Measurements from ENCODE around the gene FAM209A.
"Not testable (repeated sequence)": the region's sequence is repeated elsewhere in the genome, so short reads cannot be mapped to it uniquely, and the experiment has no call there.

FAM209A gene

GRCh38 chr20:56524444-56524843, at the start of gene FAM209A:
FAM209A (plus strand) TSS chr20:56524744; CDS start chr20:56524809, 65 bp downstream.
- not testable (repeated sequence) for DNase-seq (ENCODE audit: low read depth); H3K4me3 ChIP-seq (ENCODE audit: low read depth, low read length)

- no peak for DNase-seq (ENCODE audit: low read depth)
- no peak overlapping the region for H3K4me3 ChIP-seq (ENCODE audit: low read depth, low read length)
- no peak for TF ChIP-seq CTCF (IDR thresholded peaks at IDR 0.05; ENCODE audit: control insufficient read depth, extremely low read depth, insufficient read depth)
Measured at GRCh38 chr20:56483970-56484369, 40.6 kb upstream of the FAM209A start.

- DNase-seq (ENCODE audit: low read depth): no peak
- no peak for TF ChIP-seq CTCF (IDR thresholded peaks at IDR 0.05; ENCODE audit: control insufficient read depth, extremely low read depth, insufficient read depth)
- H3K4me3 ChIP-seq (ENCODE audit: low read depth, low read length): no peak overlapping the region
Measured at GRCh38 chr20:56487216-56487615, 37.3 kb upstream of the FAM209A start.

- no peak for TF ChIP-seq CTCF (IDR thresholded peaks at IDR 0.05; ENCODE audit: control insufficient read depth, extremely low read depth, insufficient read depth)
- H3K4me3 ChIP-seq (ENCODE audit: low read depth, low read length): no peak overlapping the region
- no peak for DNase-seq (ENCODE audit: low read depth)
Measured at GRCh38 chr20:56488566-56488965, 36.0 kb upstream of the FAM209A start.

GRCh38 chr20:56501116-56501515, 23.4 kb upstream of the FAM209A start:
- DNase-seq (ENCODE audit: low read depth): no peak
- TF ChIP-seq CTCF (IDR thresholded peaks at IDR 0.05; ENCODE audit: control insufficient read depth, extremely low read depth, insufficient read depth): no peak

GRCh38 chr20:56503916-56504315, 20.6 kb upstream of the FAM209A start:
- TF ChIP-seq CTCF (IDR thresholded peaks at IDR 0.05; ENCODE audit: control insufficient read depth, extremely low read depth, insufficient read depth): no peak
- DNase-seq (ENCODE audit: low read depth): peak; percentile 19
- no peak overlapping the region for H3K4me3 ChIP-seq (ENCODE audit: low read depth, low read length)

More at GRCh38 chr20:56501116-56501515, 23.4 kb upstream of the FAM209A start:
- H3K4me3 ChIP-seq (ENCODE audit: low read depth, low read length): no peak overlapping the region

- TF ChIP-seq CTCF (IDR thresholded peaks at IDR 0.05; ENCODE audit: control insufficient read depth, extremely low read depth, insufficient read depth): peak; percentile 46
- no peak for DNase-seq (ENCODE audit: low read depth)
- no peak overlapping the region for H3K4me3 ChIP-seq (ENCODE audit: low read depth, low read length)
Measured at GRCh38 chr20:56504373-56505005, 20.1 kb upstream of the FAM209A start.

All from LNCaP clone FGC (cell line).